DMS114 treated with DMSO at 0.1 percent for 48 hours (cell line): ENCODE measurements around the gene CLEC19A.

Source experiments
- DNase-seq: peaks from one replicate; lab custom pipeline; 2025; ENCODE audit not compliant: unreplicated experiment; lab: John Stamatoyannopoulos, UW

The CLEC19A gene

DNA sequence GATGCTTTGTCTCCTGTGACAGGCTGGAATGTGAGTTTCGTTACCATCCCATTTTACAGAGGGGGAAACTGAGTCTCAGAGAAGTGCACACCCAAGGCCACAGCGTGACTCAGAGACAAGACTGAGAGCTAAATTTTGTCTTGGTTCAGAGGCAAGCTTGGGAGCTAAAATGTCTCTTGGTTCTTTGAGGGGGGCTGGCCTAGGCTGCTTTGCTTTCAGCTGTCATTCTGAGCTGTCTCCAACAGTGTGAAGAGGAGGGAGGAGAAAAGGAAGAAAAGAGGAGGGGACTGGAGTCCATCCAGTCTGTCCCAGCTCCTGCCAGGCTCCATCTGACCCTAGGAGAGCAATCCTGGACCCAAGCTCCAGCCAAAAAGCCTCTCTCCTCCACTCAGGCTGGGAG is at the start of gene CLEC19A:
CLEC19A (plus strand) TSS at position 301 of the 400 bp plus-strand sequence. CDS start 121 bp downstream, outside the sequence.
- DNase-seq: no peak

DNA sequence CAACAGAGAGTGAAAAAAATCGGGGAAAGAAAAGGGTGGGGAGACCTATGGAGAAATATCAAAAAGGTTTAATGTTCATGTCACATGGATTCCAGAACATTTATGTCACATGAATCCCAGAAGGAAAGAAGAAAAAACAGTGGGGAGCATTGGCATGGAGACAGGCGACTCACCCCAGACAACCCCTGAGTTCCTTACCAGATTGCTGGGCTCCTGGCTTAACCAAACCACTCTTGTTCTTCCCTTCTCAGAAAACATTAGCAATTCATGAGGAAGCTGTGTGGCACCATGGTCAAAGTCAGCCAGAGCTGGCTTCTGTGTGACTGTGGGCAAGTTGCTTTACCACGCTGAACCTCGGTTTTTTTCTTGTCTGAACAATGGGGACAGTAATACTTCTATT is 49.6 kb upstream of the CLEC19A start:
- no peak for DNase-seq

DNA sequence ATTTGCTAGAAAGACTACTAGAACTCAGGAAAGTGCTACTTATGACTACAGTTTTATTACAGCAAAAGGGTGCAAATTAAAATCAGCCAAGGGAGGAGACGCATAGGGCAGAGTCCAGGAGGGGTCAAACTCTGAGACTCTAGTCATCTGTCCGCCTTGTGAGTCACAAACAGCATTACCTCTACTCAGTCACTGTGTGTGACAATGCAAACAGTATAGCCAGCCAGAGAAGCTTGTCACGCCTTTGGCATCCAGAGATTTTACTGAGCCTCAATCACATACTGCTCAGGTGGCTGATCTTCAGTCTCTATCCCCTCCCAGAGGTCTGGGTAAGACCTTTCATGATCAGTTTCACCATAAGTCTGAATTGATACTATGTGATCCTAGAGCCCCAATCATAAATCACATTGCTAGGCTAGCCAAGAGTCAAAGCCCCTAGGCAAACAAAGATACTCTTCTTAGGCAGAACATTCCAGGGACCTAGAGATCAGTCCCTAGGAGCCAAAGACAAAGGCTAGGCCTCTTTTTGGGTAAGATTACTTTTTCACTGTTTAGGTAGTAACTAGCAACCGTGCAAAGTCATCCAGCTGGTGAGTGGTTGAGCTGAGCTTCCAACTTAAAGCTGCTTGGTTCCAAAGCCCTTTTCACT is 48.8 kb upstream of the CLEC19A start:
- DNase-seq: no peak

DNA sequence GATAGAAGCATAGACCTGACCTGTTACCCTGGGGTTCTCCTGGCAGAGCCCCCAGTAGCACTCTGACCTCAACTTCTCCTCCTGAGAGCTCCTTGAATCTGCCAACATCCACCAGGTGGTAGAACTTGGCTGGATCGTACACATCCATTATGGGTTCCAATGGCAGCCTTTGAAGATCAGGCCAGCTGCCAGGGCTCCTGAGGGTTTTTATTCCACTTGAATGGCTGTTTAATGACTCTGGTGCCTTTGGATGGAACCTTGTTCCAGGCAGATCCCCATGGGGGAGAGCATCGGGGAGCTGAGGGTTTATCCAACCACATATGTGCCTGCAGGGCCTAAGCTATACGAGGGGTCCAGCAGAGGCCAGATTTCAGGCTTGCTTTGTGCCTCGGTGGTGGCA is 47.1 kb upstream of the CLEC19A start:
- DNase-seq: no peak

- no peak for DNase-seq
Measured at GRCh38 chr16:19239511-19240155, 45.9 kb upstream of the CLEC19A start.

- no peak for DNase-seq
Measured at GRCh38 chr16:19240494-19240893, 45.0 kb upstream of the CLEC19A start.

- no peak for DNase-seq
Measured at GRCh38 chr16:19241512-19241911, 44.0 kb upstream of the CLEC19A start.

- no peak for DNase-seq
Measured at GRCh38 chr16:19242186-19242585, 43.3 kb upstream of the CLEC19A start.

- DNase-seq: no peak
Measured at GRCh38 chr16:19242987-19243575, 42.5 kb upstream of the CLEC19A start.

- DNase-seq: no peak
Measured at GRCh38 chr16:19245326-19245925, 40.1 kb upstream of the CLEC19A start.

DNA sequence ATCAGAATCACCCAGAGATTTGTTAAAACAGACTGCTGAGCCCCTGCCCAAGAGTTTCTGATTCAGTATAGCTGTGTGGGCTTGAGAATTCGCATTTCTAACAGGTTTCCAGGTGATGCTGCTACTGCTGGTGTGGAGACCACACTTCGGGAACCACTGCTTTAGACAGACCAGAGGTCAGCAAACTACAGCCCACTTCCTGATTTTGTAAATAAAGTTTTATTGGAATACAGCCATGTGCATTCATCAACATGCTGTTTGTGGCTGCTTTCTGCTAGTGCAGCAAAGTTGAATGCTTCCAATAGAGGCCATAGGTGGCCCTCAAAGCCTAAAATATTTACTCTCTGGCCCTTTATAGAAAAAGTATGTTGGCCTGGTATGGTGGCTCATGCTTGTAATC is 32.6 kb upstream of the CLEC19A start:
- no peak for DNase-seq

GRCh38 chr16:19254611-19255010 is 30.9 kb upstream of the CLEC19A start:
- DNase-seq: no peak

GRCh38 chr16:19264123-19264673 is 21.3 kb upstream of the CLEC19A start:
- no peak for DNase-seq

DNA sequence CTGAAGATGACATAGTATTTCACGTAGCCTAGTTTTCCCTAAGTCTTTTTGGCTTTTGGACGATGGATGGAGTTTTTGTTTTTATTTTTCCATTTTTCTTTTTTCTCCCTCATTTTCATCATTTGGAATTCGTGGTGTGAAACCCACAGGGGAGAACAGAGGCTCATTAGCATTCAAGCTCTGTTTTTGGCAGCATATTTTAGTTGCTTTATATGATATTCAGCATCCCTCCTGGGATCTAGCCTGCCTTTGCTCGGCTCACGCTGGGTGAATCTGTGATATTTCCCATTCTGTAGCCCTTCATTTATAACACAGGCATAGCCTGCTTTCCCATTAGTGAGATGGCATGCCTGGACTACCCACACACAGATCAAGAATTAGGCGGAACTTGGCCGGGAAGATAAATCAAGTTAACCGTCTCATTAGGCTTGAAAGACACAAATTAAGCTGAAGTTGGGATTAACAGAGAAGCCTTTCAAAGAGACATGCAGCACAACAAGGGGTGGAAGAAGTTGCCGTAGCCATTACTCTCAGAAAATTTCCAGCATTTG is 20.1 kb upstream of the CLEC19A start:
- DNase-seq: no peak

DNA sequence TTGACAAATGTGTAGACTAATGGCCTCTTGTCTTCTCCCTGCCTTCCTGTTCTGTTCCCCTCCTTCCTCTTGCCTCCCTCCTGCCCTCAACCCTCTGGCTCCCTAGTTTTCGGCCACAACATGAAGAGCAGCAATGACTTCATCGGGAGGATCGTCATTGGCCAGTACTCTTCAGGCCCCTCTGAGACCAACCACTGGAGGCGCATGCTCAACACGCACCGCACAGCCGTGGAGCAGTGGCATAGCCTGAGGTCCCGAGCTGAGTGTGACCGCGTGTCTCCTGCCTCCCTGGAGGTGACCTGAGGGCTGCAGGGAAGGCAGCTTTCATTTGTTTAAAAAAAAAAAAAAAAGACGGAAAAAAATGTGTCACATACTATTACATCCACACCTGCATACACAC is 18.8 kb upstream of the CLEC19A start:
- DNase-seq: no peak

DNA sequence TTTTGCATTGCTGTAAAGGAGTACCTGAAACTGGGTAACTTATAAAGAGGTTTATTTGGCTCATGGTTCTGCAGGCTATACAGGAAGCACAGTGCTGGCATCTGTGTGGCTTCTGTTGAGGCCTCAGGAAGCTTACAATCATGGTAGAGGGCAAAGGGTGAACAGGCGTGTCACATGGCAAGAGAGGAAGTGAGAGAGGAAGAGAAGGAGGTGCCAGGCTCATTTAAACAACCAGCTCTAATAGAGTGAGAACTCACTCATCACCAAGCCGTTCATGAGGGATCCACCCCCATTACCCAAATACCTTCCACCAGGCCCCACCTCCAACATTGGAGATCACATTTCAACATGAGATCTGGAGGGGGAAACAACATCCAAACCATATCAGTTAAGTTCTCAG is 16.4 kb upstream of the CLEC19A start:
- no peak for DNase-seq

GRCh38 chr16:19274165-19274797 is 11.2 kb upstream of the CLEC19A start:
- no peak for DNase-seq

DNA sequence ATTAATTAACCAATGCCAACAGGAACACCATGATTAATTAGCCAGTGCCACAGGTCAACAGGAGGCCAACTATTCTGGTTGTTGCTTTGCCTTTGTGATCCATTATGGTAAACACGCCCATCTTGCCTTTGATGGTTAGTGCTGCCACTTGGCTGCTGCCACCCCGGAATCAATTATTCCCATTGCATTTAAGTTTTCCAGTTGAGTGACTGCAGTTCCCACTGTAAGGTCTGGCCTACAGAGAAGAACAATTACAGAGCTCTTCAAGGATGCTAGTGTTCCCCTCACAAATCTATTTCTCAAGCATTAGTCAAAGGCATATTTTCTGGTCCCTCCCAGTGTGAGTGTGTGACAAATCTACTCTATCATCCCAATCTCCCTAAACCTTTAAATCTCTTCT is 7.1 kb upstream of the CLEC19A start:
- DNase-seq: no peak

GRCh38 chr16:19281246-19281645 is 4.3 kb upstream of the CLEC19A start:
- DNase-seq: no peak

DNA sequence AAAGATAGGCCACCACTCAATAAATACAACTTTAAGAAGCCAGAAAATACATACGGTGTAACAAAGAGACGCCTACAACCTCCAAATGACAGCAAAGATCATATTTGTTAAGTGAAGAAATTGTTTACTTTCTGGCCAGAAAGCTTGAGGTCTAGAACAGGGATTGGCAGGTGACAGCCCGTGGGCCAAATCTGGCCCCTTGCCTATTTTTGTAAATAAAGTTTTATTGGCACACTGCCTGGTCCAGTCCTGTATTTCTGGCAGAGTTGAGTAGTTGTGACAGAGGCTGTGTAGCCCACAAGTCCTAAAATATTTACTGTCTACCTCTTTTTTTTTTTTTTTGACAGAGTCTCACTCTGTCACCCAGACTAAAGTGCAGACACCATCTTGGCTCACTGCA is 3.4 kb upstream of the CLEC19A start:
- DNase-seq: no peak

DNA sequence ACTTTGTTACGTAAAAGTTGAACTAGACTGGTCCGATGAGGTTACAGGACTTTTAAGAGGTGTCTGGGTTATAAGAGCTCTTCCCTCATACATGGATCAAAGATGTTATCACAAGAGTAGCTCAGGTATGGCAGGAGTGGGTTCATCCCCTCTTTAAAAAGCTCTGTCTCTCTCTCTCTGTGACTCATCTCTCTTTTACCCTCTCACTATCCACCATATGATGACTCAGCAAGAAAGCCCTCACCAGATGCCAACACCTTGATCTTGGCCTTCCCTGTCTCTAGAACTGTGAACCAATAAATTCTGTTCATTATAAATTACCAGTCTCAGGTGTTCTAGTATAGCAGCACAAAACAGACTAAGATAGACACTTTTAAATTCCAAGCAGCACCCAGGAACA is 1.9 kb upstream of the CLEC19A start:
- DNase-seq: no peak
